Endothelial cell (in vitro differentiated cells): ENCODE data around the gene RAD51B. TPM values are rescaled to one million over a fixed set of nuclear protein-coding genes. Genes with fewer than 3 reads are reported as not detected.

Experiments used
- DNase-seq: peaks from one replicate; pipeline ENCODE4 v3.0.0; 2021; ENCODE audit warnings: low spot score
- H3K27ac Mint-ChIP-seq: one replicate; pipeline ENCODE4 v1.8.0; 2021; ENCODE audit warnings: mixed read lengths, inconsistent platforms; ENCODE audit not compliant: unreplicated experiment
- H3K27me3 Mint-ChIP-seq: one replicate; pipeline ENCODE4 v1.8.0; 2021; ENCODE audit warnings: mild to moderate bottlenecking, moderate library complexity, mixed read lengths, inconsistent platforms; ENCODE audit not compliant: unreplicated experiment
- H3K36me3 Mint-ChIP-seq: one replicate; pipeline ENCODE4 v1.8.0; 2021; ENCODE audit warnings: mild to moderate bottlenecking, low read depth, mixed read lengths, inconsistent platforms; ENCODE audit not compliant: unreplicated experiment
- H3K4me1 Mint-ChIP-seq: one replicate; pipeline ENCODE4 v1.8.0; 2021; ENCODE audit warnings: mild to moderate bottlenecking, mixed read lengths, inconsistent platforms; ENCODE audit not compliant: unreplicated experiment
- H3K4me3 Mint-ChIP-seq: one replicate; pipeline ENCODE4 v1.8.0; 2021; ENCODE audit warnings: mild to moderate bottlenecking, mixed read lengths, inconsistent platforms; ENCODE audit not compliant: unreplicated experiment
- H3K9me3 Mint-ChIP-seq: one replicate; pipeline ENCODE4 v1.8.0; 2021; ENCODE audit warnings: mixed read lengths, inconsistent platforms; ENCODE audit not compliant: unreplicated experiment
- CTCF ChIP-seq: fragments of 200-600 bp; sonication (generic); IDR thresholded peaks from one replicate; pipeline ENCODE4 v1.5.0; 2021; ENCODE audit warnings: antibody characterized with exemption; ENCODE audit not compliant: unreplicated experiment
- total RNA-seq: library from RNA; stranded (reverse); fragmentation: NEBNext Ultra II Directional; extraction: Animal tissue kit (Norgen Biotek cat#: 25700); gene quantifications from one replicate; pipeline ENCODE4 v1.2.1, GENCODE V29; 2021; ENCODE audit not compliant: unreplicated experiment

RAD51B gene
- total RNA-seq, 1 donor from 2014 or later: 23.5 TPM

- Mint-ChIP-seq H3K27ac (no peak overlapping the region), H3K36me3 (peaks cover 7% of the 10 kb centered on the region), H3K9me3 (no peaks in the 10 kb centered on the region), H3K4me1 (peaks cover 19% of the 10 kb centered on the region), H3K4me3 (no peak overlapping the region), H3K27me3 (peaks cover 3% of the 10 kb centered on the region)
- DNase-seq: no peak
- TF ChIP-seq CTCF: no peak
These were observed 701.3 kb downstream of the RAD51B start for GRCh38 chr14:68520637-68521556.

GRCh38 chr14:68521557-68521901 is 702.0 kb downstream of the RAD51B start:
- peaks cover 3% of the 10 kb centered on the region for H3K27me3 Mint-ChIP-seq
- H3K4me1 Mint-ChIP-seq: peaks cover 21% of the 10 kb centered on the region
- no peak overlapping the region for H3K4me3 Mint-ChIP-seq
- peaks cover 7% of the 10 kb centered on the region for H3K36me3 Mint-ChIP-seq
- no peak for TF ChIP-seq CTCF
- H3K27ac Mint-ChIP-seq: no peak overlapping the region
- DNase-seq: no peak
- H3K9me3 Mint-ChIP-seq: no peaks in the 10 kb centered on the region

GRCh38 chr14:68521961-68522509 is 702.5 kb downstream of the RAD51B start:
- H3K4me3 Mint-ChIP-seq: no peak overlapping the region
- no peak overlapping the region for H3K27ac Mint-ChIP-seq
- H3K4me1 Mint-ChIP-seq: peaks cover 21% of the 10 kb centered on the region
- H3K36me3 Mint-ChIP-seq: peaks cover 7% of the 10 kb centered on the region
- no peaks in the 10 kb centered on the region for H3K9me3 Mint-ChIP-seq
- H3K27me3 Mint-ChIP-seq: peaks cover 3% of the 10 kb centered on the region
- DNase-seq: no peak
- no peak for TF ChIP-seq CTCF

GRCh38 chr14:68522510-68523325 is 703.1 kb downstream of the RAD51B start:
- no peak for TF ChIP-seq CTCF
- Mint-ChIP-seq H3K27me3 (peaks cover 3% of the 10 kb centered on the region), H3K36me3 (peaks cover 7% of the 10 kb centered on the region), H3K4me3 (no peak overlapping the region), H3K27ac (no peak overlapping the region), H3K9me3 (no peaks in the 10 kb centered on the region), H3K4me1 (peaks cover 19% of the 10 kb centered on the region)
- DNase-seq: no peak

GRCh38 chr14:68523326-68523610 is 703.7 kb downstream of the RAD51B start:
- TF ChIP-seq CTCF: no peak
- Mint-ChIP-seq H3K36me3 (peaks cover 7% of the 10 kb centered on the region), H3K4me1 (peaks cover 14% of the 10 kb centered on the region), H3K27ac (no peak overlapping the region), H3K4me3 (no peak overlapping the region), H3K27me3 (peaks cover 3% of the 10 kb centered on the region), H3K9me3 (no peaks in the 10 kb centered on the region)
- DNase-seq: no peak
